Heart left ventricle (tissue), 13 donors: ENCODE measurements around the gene RNF213.

ENCODE experiments used
- POLR2A ChIP-seq, 2 donors: fragments of 450-650 bp; IDR thresholded peaks; one replicate each; pipeline ENCODE4 v1.6.1; 2017; ENCODE audit warnings: antibody characterized with exemption in 2 of 2, mild to moderate bottlenecking in 2 of 2, moderate library complexity in 2 of 2
- TF ChIP-seq, protein P1 (sequence below), 12 donors: fragments of 200-600 bp; sonication (generic) in 4 of 12; IDR thresholded peaks; one replicate each; pipeline versions ENCODE4 v1.5.0 to v1.8.0; 2018 to 2022; ENCODE audit warnings: antibody characterized with exemption in 12 of 12, mild to moderate bottlenecking in 5 of 12
- donor health status: ischemic (EF 13 %, LVEDD 7.1; RV severe dilation, severe dysfunction).
- donor health status: DM: no; HTN: yes; CAD: no.
- donor health status: DM: no; HTN: no; CAD: no.
- donor health status: ischemic (EF 25% LVEDD 6.9; RV normal size, moderate dysfunction).
- donor health status: ischemic (EF 25% LVEDD 5.7; RV mildly dilated, moderate dysfunction).
- donor health status: ischemic (EF 35%, LVEDD 5.7; RV mildly dilated, moderate dysfunction).
- donor health status: nonischemic (EF 11% LVEDD 7.7; RV severe dilation, severe dysfunction).
- donor health status: DM: yes; HTN: yes; CAD: no.
- donor health status: PGD.
- donor health status: ischemic (EF 29% LVEDD 5.4; RV normal size, mild dysfunction).
- donor health status: nonischemic (EF 23%, LVEDD 6.1; RV moderate dilation, normal function).

GRCh38 chr17:80320496-80320895, 59.8 kb downstream of the RNF213 start:
- TF ChIP-seq, protein P1, sequence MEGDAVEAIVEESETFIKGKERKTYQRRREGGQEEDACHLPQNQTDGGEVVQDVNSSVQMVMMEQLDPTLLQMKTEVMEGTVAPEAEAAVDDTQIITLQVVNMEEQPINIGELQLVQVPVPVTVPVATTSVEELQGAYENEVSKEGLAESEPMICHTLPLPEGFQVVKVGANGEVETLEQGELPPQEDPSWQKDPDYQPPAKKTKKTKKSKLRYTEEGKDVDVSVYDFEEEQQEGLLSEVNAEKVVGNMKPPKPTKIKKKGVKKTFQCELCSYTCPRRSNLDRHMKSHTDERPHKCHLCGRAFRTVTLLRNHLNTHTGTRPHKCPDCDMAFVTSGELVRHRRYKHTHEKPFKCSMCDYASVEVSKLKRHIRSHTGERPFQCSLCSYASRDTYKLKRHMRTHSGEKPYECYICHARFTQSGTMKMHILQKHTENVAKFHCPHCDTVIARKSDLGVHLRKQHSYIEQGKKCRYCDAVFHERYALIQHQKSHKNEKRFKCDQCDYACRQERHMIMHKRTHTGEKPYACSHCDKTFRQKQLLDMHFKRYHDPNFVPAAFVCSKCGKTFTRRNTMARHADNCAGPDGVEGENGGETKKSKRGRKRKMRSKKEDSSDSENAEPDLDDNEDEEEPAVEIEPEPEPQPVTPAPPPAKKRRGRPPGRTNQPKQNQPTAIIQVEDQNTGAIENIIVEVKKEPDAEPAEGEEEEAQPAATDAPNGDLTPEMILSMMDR (IDR thresholded peaks at IDR 0.05) = no peak
- no peak for TF ChIP-seq POLR2A (IDR thresholded peaks at IDR 0.05)
